Mesothelial cell of epicardium (in vitro differentiated cells): Measurements from ENCODE around the gene AGAP2. TPM values are rescaled to one million over a fixed set of nuclear protein-coding genes. Genes with fewer than 3 reads are reported as not detected.

Source experiments
- DNase-seq, 2 experiments: peaks; one replicate each; pipeline ENCODE4 v3.0.0; 2021; ENCODE audit warnings: low spot score in 2 of 2; ENCODE audit not compliant: unreplicated experiment in 2 of 2
- H3K27ac Mint-ChIP-seq: 2 replicates; pipeline ENCODE4 v1.8.0; 2021; ENCODE audit warnings: mixed read lengths
- H3K27me3 Mint-ChIP-seq: 2 replicates; pipeline ENCODE4 v1.8.0; 2021; ENCODE audit warnings: low read depth, mixed read lengths
- H3K36me3 Mint-ChIP-seq: 2 replicates; pipeline ENCODE4 v1.8.0; 2021; ENCODE audit warnings: mixed read lengths
- H3K4me1 Mint-ChIP-seq: 2 replicates; pipeline ENCODE4 v1.8.0; 2021; ENCODE audit warnings: mixed read lengths
- H3K4me3 Mint-ChIP-seq: 2 replicates; pipeline ENCODE4 v1.8.0; 2021; ENCODE audit warnings: mild to moderate bottlenecking, moderate library complexity, mixed read lengths
- H3K9me3 Mint-ChIP-seq: 2 replicates; pipeline ENCODE4 v1.8.0; 2021; ENCODE audit warnings: mixed read lengths
- CTCF ChIP-seq: fragments of 200-600 bp; sonication (generic); IDR thresholded peaks from one replicate; pipeline ENCODE4 v1.5.0; 2021; ENCODE audit warnings: antibody characterized with exemption; ENCODE audit not compliant: unreplicated experiment
- total RNA-seq: library from RNA; stranded (reverse); gene quantifications from 3 replicates; pipeline ENCODE4 v1.2.1, GENCODE V29; 2021

The AGAP2 gene
- total RNA-seq, 1 donor from 2014 or later = 2.8 TPM

GRCh38 chr12:57781801-57782200 is 43.3 kb upstream of the AGAP2 start:
- Mint-ChIP-seq H3K9me3 (no peaks in the 10 kb centered on the region), H3K27me3 (no peaks in the 10 kb centered on the region), H3K4me3 (no peak overlapping the region), H3K27ac (no peak overlapping the region), H3K4me1 (peaks cover 11% of the 10 kb centered on the region), H3K36me3 (peaks cover 13% of the 10 kb centered on the region)
- no peak for DNase-seq
- TF ChIP-seq CTCF = no peak

- Mint-ChIP-seq H3K4me3 (no peak overlapping the region), H3K36me3 (peaks cover 9% of the 10 kb centered on the region), H3K27me3 (no peaks in the 10 kb centered on the region), H3K9me3 (no peaks in the 10 kb centered on the region), H3K4me1 (peaks cover 11% of the 10 kb centered on the region), H3K27ac (no peak overlapping the region)
- DNase-seq = no peak
- no peak for TF ChIP-seq CTCF
Observed at GRCh38 chr12:57781244-57781643, 42.7 kb upstream of the AGAP2 start.

DNA sequence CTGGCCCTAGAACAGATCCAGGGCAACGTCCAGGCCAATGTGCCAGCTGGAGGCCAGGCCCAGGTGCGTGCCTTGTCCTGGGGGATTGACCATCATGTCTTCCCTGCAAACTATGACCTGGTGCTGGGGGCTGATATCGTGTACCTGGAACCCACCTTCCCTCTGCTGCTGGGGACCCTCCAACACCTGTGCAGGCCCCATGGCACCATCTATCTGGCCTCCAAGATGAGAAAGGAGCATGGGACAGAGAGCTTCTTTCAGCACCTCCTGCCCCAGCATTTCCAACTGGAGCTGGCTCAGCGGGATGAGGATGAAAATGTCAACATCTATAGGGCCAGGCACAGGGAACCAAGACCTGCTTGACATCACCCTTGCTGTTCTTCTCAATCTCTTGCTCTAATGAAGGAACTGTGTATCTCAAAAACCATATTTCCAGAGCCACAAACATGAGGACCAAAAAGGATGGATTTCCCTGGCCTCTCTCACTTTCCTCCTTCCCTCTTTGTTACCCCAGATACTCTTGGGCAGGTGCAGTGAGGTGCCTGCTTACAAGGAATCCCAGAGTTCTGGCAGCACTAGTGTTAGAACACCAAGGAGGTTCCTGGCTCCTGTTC is 41.8 kb upstream of the AGAP2 start:
- H3K27me3 Mint-ChIP-seq = no peaks in the 10 kb centered on the region
- peaks cover 11% of the 10 kb centered on the region for H3K4me1 Mint-ChIP-seq
- H3K4me3 Mint-ChIP-seq = no peak overlapping the region

DNA sequence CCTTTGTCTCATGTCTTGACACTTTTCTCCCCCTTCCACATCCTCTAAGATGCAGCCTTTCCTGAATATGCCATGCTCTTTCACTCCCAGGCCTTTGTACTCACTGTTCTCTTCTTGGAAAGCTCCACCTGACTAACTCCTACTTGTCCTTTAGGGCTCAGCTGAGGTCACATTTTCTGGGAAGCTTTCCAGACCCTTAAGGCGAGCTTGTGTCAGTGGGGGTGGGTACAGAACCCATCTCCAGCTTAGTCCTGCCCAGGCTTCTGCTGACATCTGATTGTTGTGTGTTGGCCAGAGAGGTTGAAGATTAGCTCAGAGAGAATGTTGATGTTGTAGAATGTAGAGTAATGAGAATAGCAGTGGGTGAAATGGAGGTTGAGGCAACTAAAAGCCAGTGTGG is 41.2 kb upstream of the AGAP2 start:
- Mint-ChIP-seq H3K36me3 (peaks cover 5% of the 10 kb centered on the region), H3K4me1 (peaks cover 11% of the 10 kb centered on the region), H3K27ac (no peak overlapping the region), H3K4me3 (no peak overlapping the region), H3K27me3 (no peaks in the 10 kb centered on the region), H3K9me3 (no peaks in the 10 kb centered on the region)
- no peak for DNase-seq
- TF ChIP-seq CTCF = no peak

More for the DNA sequence above, 41.8 kb upstream of the AGAP2 start:
- H3K9me3 Mint-ChIP-seq = no peaks in the 10 kb centered on the region
- no peak for DNase-seq
- H3K36me3 Mint-ChIP-seq = peaks cover 5% of the 10 kb centered on the region
- TF ChIP-seq CTCF = no peak
- H3K27ac Mint-ChIP-seq = no peak overlapping the region

DNA sequence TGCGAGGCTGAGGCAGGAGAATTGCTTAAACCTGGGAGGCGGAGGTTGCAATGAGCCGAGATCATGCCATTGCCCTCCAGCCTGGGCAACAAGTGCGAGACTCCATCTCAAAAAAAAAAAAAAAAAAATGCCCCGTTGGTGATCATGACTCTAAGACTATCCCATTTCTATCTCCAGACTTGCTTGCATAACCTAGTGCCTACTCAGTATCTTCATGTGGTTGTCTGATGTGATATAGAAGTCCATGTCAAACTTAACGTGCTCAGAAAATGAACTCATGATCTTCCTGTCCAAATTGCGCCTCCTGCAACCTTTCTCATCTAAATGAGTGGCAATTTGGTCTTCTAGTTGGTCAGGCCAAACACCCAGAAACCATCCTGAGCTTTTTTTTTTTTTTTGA is 39.4 kb upstream of the AGAP2 start:
- peaks cover 9% of the 10 kb centered on the region for H3K4me1 Mint-ChIP-seq
- no peaks in the 10 kb centered on the region for H3K27me3 Mint-ChIP-seq
- H3K36me3 Mint-ChIP-seq = peaks cover 2% of the 10 kb centered on the region
- TF ChIP-seq CTCF = no peak
- H3K4me3 Mint-ChIP-seq = no peak overlapping the region
- no peaks in the 10 kb centered on the region for H3K9me3 Mint-ChIP-seq
- no peak overlapping the region for H3K27ac Mint-ChIP-seq
- no peak for DNase-seq

DNA sequence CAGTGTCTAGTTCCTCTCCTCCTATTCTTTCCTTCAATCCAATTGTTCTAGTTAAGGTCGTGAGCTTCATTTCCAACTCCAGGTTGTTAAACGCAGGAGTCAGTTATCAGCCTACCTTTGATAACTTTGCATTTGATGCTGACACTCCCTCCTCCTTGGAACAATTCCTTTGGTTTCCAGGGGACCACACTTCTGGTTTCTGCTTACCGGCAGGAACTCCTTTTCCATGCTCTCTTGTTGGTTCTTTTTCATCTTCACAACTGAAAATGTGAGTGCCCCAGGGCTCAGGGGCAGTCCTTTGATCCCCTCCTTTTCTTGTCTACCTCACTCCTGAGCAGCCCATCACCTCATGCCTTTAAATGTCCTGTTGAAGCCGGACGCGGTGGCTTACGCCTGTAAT is 38.8 kb upstream of the AGAP2 start:
- Mint-ChIP-seq H3K4me1 (peaks cover 9% of the 10 kb centered on the region), H3K27ac (no peak overlapping the region), H3K4me3 (no peak overlapping the region), H3K27me3 (no peaks in the 10 kb centered on the region), H3K36me3 (peaks cover 2% of the 10 kb centered on the region), H3K9me3 (no peaks in the 10 kb centered on the region)
- no peak for TF ChIP-seq CTCF
- no peak for DNase-seq
